ENCODE results near the gene TUBB4B. TPM values are rescaled to one million over a fixed set of nuclear protein-coding genes. Genes with fewer than 3 reads are reported as not detected.

TUBB4B gene
- total RNA-seq, 1 donor from 2014 or later: 329 TPM

- Mint-ChIP-seq H3K4me3 (no peak overlapping the region), H3K9me3 (no peaks in the 10 kb centered on the region), H3K27ac (ENCODE audit: unreplicated experiment) (no peak overlapping the region), H3K36me3 (ENCODE audit: low read depth) (no peaks in the 10 kb centered on the region), H3K4me1 (peaks cover 4% of the 10 kb centered on the region), H3K27me3 (ENCODE audit: low read depth) (peaks cover 6% of the 10 kb centered on the region)
- no peak for DNase-seq (ENCODE audit: low read depth, low spot score)
- TF ChIP-seq CTCF (conservative IDR thresholded peaks at IDR 0.05): no peak
Measured at GRCh38 chr9:137225699-137226331, 15.3 kb upstream of the TUBB4B start.

- peaks cover 6% of the 10 kb centered on the region for H3K27me3 Mint-ChIP-seq (ENCODE audit: low read depth)
- H3K4me1 Mint-ChIP-seq: peaks cover 4% of the 10 kb centered on the region
- no peaks in the 10 kb centered on the region for H3K36me3 Mint-ChIP-seq (ENCODE audit: low read depth)
- H3K27ac Mint-ChIP-seq (ENCODE audit: unreplicated experiment): no peak overlapping the region
- DNase-seq (ENCODE audit: low read depth, low spot score): no peak
- no peaks in the 10 kb centered on the region for H3K9me3 Mint-ChIP-seq
- peak overlapping the region; percentile 34 for H3K4me3 Mint-ChIP-seq
- no peak for TF ChIP-seq CTCF (conservative IDR thresholded peaks at IDR 0.05)
Measured at GRCh38 chr9:137226338-137227053, 14.6 kb upstream of the TUBB4B start.

- peak; percentile 87 for TF ChIP-seq CTCF (conservative IDR thresholded peaks at IDR 0.05)
- H3K27me3 Mint-ChIP-seq (ENCODE audit: low read depth): peaks cover 6% of the 10 kb centered on the region
- no peaks in the 10 kb centered on the region for H3K36me3 Mint-ChIP-seq (ENCODE audit: low read depth)
- H3K27ac Mint-ChIP-seq (ENCODE audit: unreplicated experiment): no peak within 1 kb of the TSS
- peak within 1 kb of the TSS; percentile 82 for H3K4me3 Mint-ChIP-seq
- H3K4me1 Mint-ChIP-seq: peaks cover 4% of the 10 kb centered on the region
- no peaks in the 10 kb centered on the region for H3K9me3 Mint-ChIP-seq
- peak; percentile 81 for DNase-seq (ENCODE audit: low read depth, low spot score)
Measured at GRCh38 chr9:137227054-137227852, 13.8 kb upstream of the TUBB4B start, which contains the start of gene RNF224. Gene RNF224, plus strand, starts transcription at chr9:137227502. Its CDS starts 834 bp downstream, at chr9:137228336.

GRCh38 chr9:137227853-137228505 lies 13.1 kb upstream of the TUBB4B start:
- Mint-ChIP-seq H3K4me3 (peak overlapping the region; percentile 82), H3K36me3 (ENCODE audit: low read depth) (no peaks in the 10 kb centered on the region), H3K27me3 (ENCODE audit: low read depth) (peaks cover 4% of the 10 kb centered on the region), H3K27ac (ENCODE audit: unreplicated experiment) (no peak overlapping the region), H3K9me3 (no peaks in the 10 kb centered on the region), H3K4me1 (peaks cover 4% of the 10 kb centered on the region)
- no peak for TF ChIP-seq CTCF (conservative IDR thresholded peaks at IDR 0.05)
- DNase-seq (ENCODE audit: low read depth, low spot score): no peak

GRCh38 chr9:137228506-137228967 lies 12.6 kb upstream of the TUBB4B start:
- H3K27ac Mint-ChIP-seq (ENCODE audit: unreplicated experiment): no peak overlapping the region
- no peaks in the 10 kb centered on the region for H3K9me3 Mint-ChIP-seq
- peaks cover 3% of the 10 kb centered on the region for H3K27me3 Mint-ChIP-seq (ENCODE audit: low read depth)
- H3K4me1 Mint-ChIP-seq: peaks cover 4% of the 10 kb centered on the region
- no peak for DNase-seq (ENCODE audit: low read depth, low spot score)
- no peak overlapping the region for H3K4me3 Mint-ChIP-seq
- H3K36me3 Mint-ChIP-seq (ENCODE audit: low read depth): no peaks in the 10 kb centered on the region
- no peak for TF ChIP-seq CTCF (conservative IDR thresholded peaks at IDR 0.05)
